SHP77 treated with DMSO at 0.1 percent for 48 hours (cell line): ENCODE results near the gene IGHMBP2.

Experiments
- DNase-seq: peaks from one replicate; lab custom pipeline; 2025; lab: John Stamatoyannopoulos, UW

IGHMBP2 gene

DNA sequence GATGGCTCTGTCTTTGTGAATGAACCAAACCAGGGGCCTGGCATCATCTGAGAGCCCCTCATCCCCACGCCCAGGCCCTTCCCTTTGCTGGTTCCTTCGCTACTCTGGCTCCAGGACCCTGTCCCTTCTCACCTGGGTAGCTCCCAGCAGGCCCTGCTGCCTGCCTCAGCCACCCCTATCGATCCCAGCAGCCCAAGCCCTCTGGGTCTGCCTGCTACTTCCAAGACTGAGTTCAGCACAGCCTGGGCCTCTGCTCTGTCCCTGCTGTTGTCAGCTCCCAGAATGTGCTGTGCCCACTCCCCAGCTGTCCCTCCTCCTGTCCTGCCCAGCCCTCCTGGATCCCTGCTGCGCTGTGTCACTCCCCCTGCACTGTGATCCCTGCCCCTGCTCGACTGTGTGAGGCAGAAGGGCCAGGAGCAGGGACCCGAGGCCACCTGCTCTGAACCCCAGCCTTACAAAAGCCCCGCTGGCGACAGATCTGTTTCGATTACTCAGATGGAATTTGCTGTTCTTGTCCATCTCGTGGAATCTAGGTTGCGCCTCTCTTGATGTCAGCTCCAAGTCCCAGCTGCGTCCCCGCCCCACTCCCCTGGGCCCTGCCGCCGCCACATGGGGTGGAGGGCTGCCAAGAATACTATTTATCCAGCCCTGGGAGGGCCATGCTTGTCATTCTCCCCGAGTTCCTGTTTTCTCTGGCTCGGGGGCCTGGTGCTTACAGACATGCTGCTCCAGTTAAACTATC is 13.0 kb upstream of the IGHMBP2 start:
- DNase-seq, result no peak

- no peak for DNase-seq
Observed at GRCh38 chr11:68891351-68891948, 12.2 kb upstream of the IGHMBP2 start.

GRCh38 chr11:68892576-68892975 is 11.1 kb upstream of the IGHMBP2 start:
- no peak for DNase-seq

- DNase-seq, result no peak
Observed at GRCh38 chr11:68893282-68893681, 10.4 kb upstream of the IGHMBP2 start.

DNA sequence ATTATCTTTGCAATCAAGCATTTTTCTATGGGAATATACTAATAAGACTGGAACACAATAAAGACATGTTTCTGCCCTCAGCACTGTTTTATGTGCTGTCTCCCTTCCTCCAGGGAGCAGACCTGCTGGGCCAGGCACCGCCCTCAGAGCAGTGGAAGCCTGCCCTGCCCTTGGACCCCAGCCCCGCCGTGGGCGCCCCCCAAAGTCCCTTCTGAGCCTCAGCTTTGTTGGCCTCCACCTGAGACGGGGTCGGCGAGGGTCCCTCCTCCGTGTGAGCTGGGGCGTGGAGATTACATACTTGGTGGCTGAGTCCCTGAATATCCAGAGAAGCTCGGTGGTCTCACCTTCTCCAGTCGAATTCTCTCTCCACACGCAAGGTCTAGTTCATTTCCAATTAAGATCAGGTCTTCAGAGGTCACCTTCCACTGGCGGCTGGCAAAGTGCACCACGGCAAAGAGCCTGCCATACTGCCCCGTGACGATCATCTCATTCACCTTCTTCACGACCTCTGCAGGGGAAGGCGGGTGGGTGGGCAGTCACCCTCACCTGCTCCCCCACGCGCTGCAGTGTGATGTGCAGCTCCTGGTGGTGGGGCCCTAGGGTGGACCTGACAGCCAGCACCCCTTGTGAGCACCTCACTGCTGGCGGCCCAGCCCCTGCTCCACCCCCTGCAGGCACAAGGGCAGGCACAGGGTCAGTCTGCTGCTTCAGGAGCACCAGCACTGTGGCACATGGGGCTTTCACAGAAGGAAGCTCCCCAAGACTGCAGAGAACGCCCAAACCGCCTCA is 7.3 kb upstream of the IGHMBP2 start:
- no peak for DNase-seq

GRCh38 chr11:68897441-68897840 is 6.2 kb upstream of the IGHMBP2 start:
- no peak for DNase-seq

DNA sequence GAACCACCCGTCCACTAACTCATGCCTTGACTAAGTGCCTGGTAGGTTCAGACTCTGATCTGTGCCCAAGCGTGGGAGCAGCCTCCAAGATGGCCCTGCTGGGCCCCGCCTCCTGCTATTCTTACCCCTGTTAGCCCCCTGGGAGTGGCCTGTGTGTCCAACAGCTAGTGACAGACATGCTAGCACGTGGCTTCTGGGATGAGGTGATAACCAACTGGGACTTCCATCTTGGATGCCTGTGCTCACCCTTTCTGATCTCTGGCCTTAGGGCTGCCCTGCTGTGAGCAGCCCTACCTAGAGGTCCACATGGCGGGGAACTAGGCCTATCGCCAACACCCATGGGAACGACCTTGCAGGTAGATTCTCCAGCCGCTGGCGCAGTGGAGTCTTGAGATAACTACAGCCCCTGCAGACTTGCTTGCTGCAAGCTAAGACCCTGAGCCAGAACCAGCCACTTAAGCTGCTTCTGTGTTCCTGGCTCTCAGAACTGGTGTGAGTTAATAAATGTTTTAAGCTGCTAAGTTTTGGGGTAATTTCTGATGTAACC is 2.8 kb upstream of the IGHMBP2 start:
- DNase-seq, result no peak

DNA sequence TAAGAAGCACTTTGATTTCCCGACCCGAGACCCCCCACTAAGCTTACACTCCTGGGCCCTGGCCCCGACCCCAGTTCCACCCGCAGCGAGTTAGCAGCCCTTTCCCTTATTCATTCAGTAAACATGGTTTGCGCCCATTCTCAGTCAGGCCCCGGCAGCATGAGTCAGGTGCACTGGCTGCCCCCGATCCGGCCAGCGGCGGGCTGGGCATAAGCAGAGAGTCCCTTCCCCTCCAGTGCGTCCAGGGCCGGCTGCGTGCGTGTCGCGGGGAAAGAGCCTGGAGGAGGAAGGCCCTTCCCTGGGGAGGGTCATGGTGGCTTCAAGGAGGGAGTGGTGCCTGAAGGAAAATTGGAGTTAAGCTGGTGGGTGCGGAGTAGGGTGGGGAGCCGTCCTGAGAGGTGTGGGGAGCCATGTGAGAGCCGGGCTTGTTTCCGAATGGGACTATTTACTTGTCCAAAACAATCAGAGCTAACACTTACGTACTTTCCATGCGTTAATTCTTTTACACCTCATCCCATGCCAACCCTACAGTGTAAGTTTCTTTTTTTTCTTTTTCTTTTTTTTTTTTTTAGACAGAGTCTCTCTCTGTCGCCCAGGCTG is 657 bp downstream of the IGHMBP2 start:
- no peak for DNase-seq

DNA sequence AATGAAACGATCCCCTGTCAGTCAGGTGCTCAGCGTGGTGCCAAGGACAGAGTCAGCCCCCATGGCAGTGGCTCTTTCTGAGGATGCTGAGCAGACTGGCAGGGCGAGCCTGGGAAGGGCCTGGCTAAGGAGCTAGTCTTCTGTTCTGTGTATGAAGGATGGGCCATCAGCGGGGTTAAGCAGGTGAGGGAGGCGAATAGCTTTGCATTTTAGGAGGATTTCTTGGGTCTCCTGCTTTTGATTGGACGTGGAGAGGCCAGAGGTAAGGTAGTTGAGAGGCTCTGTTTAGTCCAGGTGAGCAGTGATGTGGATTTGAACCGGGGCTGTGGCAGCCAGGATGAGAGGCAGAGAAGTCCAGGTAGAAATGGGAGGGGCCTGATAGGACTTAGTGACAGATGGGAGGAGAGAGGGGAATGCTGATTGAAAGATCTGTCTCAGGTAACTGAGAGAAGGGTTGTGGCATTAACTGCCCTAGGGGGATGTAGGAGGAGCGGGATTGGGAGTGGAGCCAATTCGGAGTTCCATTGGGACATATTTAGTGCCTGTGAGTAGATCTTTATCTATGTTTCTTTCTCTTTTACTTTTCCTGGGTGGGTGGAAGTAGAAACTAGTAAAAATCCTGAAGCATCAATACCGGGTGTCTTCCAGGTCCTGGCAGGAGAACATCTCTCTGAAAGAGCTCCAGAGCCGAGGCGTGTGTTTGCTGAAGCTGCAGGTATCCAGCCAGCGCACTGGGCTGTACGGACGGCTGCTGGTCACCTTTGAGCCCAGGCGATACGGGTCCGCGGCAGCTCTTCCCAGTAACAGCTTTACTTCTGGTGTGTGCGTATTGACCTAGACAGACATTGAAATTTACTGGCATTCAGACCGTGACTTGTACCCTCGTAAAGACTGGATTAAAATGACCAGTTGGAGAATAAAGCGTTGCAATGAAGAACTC is 2.0 kb downstream of the IGHMBP2 start:
- DNase-seq, result no peak

DNA sequence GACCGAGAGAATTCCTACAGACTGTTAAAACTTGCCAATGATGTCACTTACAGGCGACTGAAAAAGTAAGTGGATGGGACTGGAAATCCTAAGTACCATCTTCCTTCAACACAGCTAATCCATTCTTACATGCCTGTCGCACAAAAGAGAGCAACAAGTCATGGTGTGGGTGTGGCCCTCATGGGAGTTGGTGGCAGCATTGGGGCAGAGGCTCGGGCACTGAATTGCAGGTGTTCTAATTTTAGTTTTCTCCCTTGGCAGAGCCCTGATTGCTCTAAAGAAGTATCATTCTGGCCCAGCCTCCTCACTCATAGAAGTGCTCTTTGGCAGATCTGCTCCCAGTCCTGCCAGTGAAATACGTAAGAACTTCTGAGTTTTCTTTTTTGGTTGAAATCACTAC is 4.6 kb downstream of the IGHMBP2 start:
- no peak for DNase-seq

DNA sequence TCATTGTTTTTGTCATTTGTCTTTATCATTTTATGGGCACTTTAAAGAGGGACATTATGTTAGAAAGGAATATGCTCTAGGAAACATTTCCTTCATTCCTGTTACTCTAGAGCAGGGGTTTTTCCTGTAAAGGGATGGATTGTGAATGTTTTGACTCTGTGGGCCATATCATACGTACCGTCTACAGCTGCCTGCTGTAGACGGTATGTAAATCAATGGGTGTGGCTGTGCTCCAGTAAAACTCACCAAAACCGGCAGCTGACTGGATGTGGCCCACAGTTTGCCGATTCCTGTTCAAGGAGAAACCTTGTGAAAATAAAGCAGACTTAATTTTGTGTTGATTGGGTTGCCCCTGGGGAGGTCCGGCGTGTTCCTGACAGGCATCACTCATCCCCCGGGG is 7.3 kb downstream of the IGHMBP2 start:
- DNase-seq, result no peak

DNA sequence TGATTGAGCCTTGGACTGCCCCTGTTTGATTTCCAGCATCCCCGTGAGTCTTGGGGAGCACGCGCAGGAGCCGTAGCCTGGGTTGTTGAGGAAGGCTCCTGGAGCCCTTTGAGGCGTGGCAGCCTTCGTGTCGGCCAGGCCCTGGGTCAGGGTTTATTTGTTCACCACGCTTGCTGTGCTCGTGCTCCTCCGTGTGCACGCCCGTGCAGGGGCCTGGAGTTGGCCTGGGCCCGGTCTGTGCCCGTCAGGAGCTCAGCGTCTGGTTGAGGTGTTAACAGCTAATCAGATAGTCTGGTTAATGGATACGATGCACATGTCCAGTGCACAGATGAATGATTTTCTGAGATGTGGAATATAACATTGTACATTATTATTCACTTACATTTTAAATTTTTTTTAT is 8.0 kb downstream of the IGHMBP2 start:
- no peak for DNase-seq

DNA sequence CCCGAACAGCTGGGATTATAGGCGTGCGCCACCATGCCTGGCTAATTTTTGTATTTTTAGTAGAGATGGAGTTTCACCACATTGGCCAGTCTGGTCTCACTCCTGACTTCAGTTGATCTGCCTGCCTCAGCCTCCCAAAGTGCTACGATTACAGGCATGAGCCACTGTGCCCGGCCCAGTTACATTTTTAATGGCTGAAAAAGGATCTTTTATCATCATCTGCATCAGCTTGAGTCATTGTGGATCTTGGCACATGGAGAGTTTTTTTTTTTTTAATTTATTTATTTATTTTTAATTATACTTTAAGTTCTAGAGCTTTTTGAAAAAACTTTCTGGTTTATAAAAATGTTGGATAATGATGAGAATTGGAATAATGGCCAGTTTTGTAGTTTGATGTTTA is 8.6 kb downstream of the IGHMBP2 start:
- DNase-seq, result no peak

- DNase-seq, result no peak
Observed at GRCh38 chr11:68913188-68913587, 9.5 kb downstream of the IGHMBP2 start.

DNA sequence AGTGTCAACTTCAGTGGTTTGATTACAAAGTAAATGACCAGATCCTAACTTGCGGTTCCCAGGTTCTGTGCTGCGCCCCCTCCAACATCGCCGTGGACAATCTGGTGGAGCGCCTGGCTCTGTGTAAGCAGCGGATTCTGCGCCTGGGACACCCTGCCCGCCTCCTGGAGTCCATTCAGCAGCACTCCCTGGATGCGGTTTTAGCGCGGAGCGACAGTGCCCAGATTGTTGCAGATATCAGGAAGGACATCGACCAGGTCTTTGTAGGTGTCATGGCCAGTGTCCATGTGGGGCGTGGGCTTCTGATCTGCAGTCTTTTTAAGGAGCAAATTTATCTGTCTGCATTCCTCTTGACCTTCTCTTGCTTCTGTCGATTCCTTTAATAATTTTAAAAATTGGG is 11.1 kb downstream of the IGHMBP2 start:
- no peak for DNase-seq

GRCh38 chr11:68916439-68916838 is 12.7 kb downstream of the IGHMBP2 start:
- no peak for DNase-seq

- DNase-seq, result no peak
Observed at GRCh38 chr11:68923614-68924013, 19.9 kb downstream of the IGHMBP2 start.

DNA sequence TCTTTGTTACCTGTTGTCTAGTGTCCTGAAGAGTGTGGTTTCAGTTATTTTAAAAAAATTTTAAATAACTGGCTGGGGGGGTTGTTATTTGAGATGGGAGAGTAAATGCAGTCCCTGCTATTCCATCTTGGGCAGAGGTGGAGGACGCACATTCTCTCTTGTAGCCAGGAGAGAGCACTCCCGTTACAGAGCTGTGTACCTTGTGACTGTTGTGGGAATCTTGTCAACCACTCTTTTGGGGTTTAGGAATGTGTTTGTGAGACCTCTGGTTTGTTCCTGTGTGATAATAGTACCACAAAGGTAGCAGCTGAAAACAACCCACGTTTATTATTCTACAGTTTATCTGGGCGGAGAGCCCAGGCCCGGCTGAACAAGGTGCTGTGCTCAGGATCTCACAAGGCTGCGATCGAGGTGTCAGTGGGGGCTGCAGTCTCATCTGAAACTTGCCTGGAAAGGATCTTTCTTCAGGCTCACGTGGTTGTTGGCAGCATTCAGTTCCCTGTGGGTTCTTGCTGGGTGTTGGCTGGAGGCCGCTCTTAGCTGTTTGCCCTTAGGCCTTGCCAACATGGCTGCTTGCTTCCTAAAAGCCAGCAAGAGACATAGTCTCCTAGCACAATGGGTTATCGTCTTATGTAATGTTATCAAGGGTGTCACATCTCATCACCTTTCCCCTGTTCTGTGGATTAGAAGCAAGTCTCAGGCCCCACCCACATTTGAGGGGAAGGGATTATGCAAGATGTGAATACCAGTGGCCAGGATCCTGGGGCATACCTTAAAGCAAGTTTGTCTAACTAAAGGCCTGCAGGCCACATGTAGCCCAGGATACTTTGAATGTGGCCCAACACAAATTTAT is 20.6 kb downstream of the IGHMBP2 start:
- DNase-seq, result no peak

DNA sequence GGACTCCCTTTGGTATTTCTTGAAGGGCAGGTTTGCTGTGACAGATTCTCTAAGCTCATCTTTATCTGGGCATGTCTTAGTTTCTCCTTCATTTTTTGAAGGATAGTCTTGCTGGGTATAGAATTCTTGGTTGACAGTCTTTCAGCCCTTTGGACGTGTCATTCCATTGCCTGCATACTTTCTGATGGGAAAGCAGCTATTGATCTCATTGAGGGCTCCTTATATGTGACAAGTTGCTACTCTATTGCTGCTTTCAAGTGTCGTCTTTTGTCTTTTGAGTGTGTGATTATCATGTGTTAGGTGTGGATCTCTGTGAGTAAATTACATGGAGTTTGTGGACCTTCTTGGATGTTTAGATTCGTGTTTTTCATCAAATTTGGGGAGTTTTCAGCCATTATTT is 21.9 kb downstream of the IGHMBP2 start:
- DNase-seq, result no peak
